ENCODE data around the gene FGF18.

FGF18 gene

DNA sequence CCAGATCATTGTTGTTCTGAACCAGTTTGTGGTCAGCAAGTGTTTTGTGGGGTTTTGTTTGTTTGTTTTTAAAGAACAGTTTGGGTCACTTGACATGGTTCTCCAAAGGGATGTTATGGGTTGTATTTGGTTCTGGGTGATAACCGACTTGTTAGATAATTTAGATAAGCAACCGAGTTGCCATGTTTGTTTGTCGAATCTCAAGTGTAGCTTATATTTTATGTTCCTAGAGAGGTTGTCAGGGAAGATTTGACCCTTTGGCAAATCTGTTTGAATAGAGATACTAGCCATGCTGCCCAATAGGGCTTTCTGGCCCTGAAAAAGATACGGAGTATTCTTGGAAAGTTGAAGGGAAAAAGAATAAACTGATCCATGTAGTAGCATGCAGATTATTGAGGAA, 12.2 kb upstream of the FGF18 start:
- Histone ChIP-seq H3K4ac (ENCODE audit: low read depth in 1 of 2, low read length in 2 of 2) (no peak overlapping the region), H2BK120ac (ENCODE audit: low read depth, low read length) (no peak overlapping the region), H3K79me1 (replicated peaks; ENCODE audit: low read length, poor library complexity, severe bottlenecking) (no peaks in the 10 kb centered on the region), H4K91ac (ENCODE audit: low read length) (no peak overlapping the region), H2BK12ac (ENCODE audit: low read length in 2 of 2) (no peak overlapping the region), H2AK5ac (ENCODE audit: low read length, severe bottlenecking) (no peak overlapping the region), H3K4me3 (ENCODE audit: insufficient read depth in 1 of 2, low read depth in 1 of 2, low read length in 2 of 2) (no peak overlapping the region), H3K18ac (ENCODE audit: low read depth in 1 of 2, low read length in 2 of 2) (no peak overlapping the region), H3K9me3 (ENCODE audit: control insufficient read depth, low read length) (no peaks in the 10 kb centered on the region), H2AFZ (ENCODE audit: low read depth, low read length) (no peak overlapping the region), H3K23ac (ENCODE audit: low read length in 2 of 2) (no peak overlapping the region), H3K27ac (ENCODE audit: low read length, poor library complexity, severe bottlenecking) (no peak overlapping the region), H3K14ac (ENCODE audit: low read length in 2 of 2) (no peak overlapping the region), H3K27me3 (ENCODE audit: control insufficient read depth in 1 of 2, insufficient read depth in 1 of 2, low read length in 2 of 2) (no peaks in the 10 kb centered on the region), H3K4me2 (ENCODE audit: low read length, poor library complexity, severe bottlenecking) (no peak overlapping the region), H4K8ac (ENCODE audit: low read length) (no peak overlapping the region), H2BK15ac (ENCODE audit: low read depth, poor library complexity, severe bottlenecking) (no peak overlapping the region), H3K4me1 (ENCODE audit: control insufficient read depth, insufficient read depth, low read depth, low read length) (peaks cover 7% of the 10 kb centered on the region), H3K9ac (ENCODE audit: low read length) (peak overlapping the region; percentile 10), H3K36me3 (ENCODE audit: control insufficient read depth in 1 of 2, insufficient read depth in 2 of 2, low read depth in 1 of 2, low read length in 2 of 2) (peaks cover 17 to 74% of the 10 kb centered on the region in 2 experiments), H2BK5ac (ENCODE audit: low read depth, low read length, poor library complexity, severe bottlenecking) (no peak overlapping the region)
- DNase-seq: no peak
- WGBS: 84% methylated on average over 4 of the region's 4 CpGs

DNA sequence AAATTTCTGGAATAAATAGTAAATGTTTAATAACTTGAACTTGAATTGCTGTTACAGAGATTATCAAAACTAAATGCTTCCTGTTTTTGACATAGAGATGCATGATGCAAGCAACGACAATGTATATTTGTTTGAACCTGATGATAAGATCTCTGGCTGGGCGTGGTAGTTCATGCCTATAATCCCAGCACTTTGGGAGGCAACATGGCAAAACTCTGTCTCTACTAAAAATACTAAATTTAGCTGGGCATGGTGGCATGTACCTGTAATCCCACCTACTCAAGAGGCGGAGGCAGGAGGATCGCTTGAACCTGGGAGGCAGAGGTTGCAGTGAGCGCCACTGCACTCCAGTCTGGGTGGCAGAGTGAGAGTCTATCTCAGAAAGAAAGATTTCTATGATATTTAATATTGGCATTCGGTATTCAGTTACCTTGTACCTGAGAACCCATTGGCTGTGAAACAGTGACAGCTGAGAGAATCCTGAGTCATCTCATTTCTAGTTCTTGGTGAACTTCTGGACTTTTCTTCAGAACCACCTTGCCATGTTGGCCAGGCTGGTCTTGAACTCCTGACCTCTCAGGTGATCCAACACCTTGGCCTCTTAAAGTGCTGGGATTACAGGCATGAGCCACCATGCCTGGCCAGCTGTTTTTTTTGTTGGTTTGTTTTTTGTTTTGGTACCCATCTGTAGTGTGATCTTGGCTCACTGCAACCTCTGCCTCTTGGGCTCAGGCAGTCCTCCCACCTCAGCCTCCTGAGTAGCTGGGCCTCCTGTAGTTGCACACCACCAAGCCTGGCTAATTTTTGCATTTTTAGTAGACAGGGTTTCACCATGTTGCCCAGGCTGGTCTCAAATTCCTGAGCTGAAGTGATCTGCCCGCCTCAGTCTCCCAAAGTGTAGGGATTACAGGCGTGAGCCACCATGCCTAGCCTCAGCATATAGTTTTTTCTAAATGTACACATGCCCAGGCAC, 10.0 kb upstream of the FGF18 start:
- H3K18ac ChIP-seq (ENCODE audit: low read depth in 1 of 2, low read length in 2 of 2): no peak overlapping the region
- H3K36me3 ChIP-seq (ENCODE audit: control insufficient read depth in 1 of 2, insufficient read depth in 2 of 2, low read depth in 1 of 2, low read length in 2 of 2): peaks cover 21 to 96% of the 10 kb centered on the region in 2 experiments
- no peak for DNase-seq
- peaks cover 4% of the 10 kb centered on the region for H3K79me1 ChIP-seq (replicated peaks; ENCODE audit: low read length, poor library complexity, severe bottlenecking)
- no peak overlapping the region for H3K4me2 ChIP-seq (ENCODE audit: low read length, poor library complexity, severe bottlenecking)
- H2BK5ac ChIP-seq (ENCODE audit: low read depth, low read length, poor library complexity, severe bottlenecking): no peak overlapping the region
- H3K9ac ChIP-seq (ENCODE audit: low read length): no peak overlapping the region
- no peak overlapping the region for H3K14ac ChIP-seq (ENCODE audit: low read length in 2 of 2)
- H3K27ac ChIP-seq (ENCODE audit: low read length, poor library complexity, severe bottlenecking): peak overlapping the region; percentile 49
- no peak overlapping the region for H4K8ac ChIP-seq (ENCODE audit: low read length)
- H2BK15ac ChIP-seq (ENCODE audit: low read depth, poor library complexity, severe bottlenecking): no peak overlapping the region
- H3K23ac ChIP-seq (ENCODE audit: low read length in 2 of 2): no peak overlapping the region
- WGBS: 94% methylated on average over 8 of the region's 8 CpGs
- H3K27me3 ChIP-seq (ENCODE audit: control insufficient read depth in 1 of 2, insufficient read depth in 1 of 2, low read length in 2 of 2): no peaks in the 10 kb centered on the region
- H2AFZ ChIP-seq (ENCODE audit: low read depth, low read length): no peak overlapping the region
- no peak overlapping the region for H2BK120ac ChIP-seq (ENCODE audit: low read depth, low read length)
- no peak overlapping the region for H2BK12ac ChIP-seq (ENCODE audit: low read length in 2 of 2)
- H3K9me3 ChIP-seq (ENCODE audit: control insufficient read depth, low read length): no peaks in the 10 kb centered on the region
- H4K91ac ChIP-seq (ENCODE audit: low read length): no peak overlapping the region
- H3K4me3 ChIP-seq (ENCODE audit: insufficient read depth in 1 of 2, low read depth in 1 of 2, low read length in 2 of 2): no peak overlapping the region
- no peak overlapping the region for H2AK5ac ChIP-seq (ENCODE audit: low read length, severe bottlenecking)
- no peak overlapping the region for H3K4ac ChIP-seq (ENCODE audit: low read depth in 1 of 2, low read length in 2 of 2)
- peaks cover 7% of the 10 kb centered on the region for H3K4me1 ChIP-seq (ENCODE audit: control insufficient read depth, insufficient read depth, low read depth, low read length)

DNA sequence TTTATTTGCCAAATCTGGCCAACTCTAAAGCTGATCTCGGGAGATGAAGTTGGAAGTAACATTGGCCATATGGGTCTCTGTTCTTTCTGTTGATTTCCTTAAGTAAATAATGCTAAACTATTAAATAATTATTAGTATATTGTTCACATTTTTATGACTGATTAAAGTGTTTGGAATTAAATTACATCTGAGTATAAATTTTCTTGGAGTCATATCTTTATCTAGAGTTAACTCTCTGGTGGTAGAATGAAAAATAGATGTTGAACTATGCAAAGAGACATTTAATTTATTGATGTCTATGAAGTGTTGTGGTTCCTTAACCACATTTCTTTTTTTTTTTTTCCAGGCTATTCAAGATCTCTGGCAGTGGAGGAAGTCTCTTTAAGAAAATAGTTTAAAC, 9.3 kb upstream of the FGF18 start:
- Histone ChIP-seq H3K4me1 (ENCODE audit: control insufficient read depth, insufficient read depth, low read depth, low read length) (peaks cover 7% of the 10 kb centered on the region), H3K23ac (ENCODE audit: low read length in 2 of 2) (no peak overlapping the region), H3K36me3 (ENCODE audit: control insufficient read depth in 1 of 2, insufficient read depth in 2 of 2, low read depth in 1 of 2, low read length in 2 of 2) (peaks cover 21 to 92% of the 10 kb centered on the region in 2 experiments), H4K8ac (ENCODE audit: low read length) (no peak overlapping the region), H3K9me3 (ENCODE audit: control insufficient read depth, low read length) (no peaks in the 10 kb centered on the region), H3K27me3 (ENCODE audit: control insufficient read depth in 1 of 2, insufficient read depth in 1 of 2, low read length in 2 of 2) (no peaks in the 10 kb centered on the region), H2BK120ac (ENCODE audit: low read depth, low read length) (no peak overlapping the region), H3K79me1 (replicated peaks; ENCODE audit: low read length, poor library complexity, severe bottlenecking) (peaks cover 4% of the 10 kb centered on the region), H4K91ac (ENCODE audit: low read length) (no peak overlapping the region), H2AFZ (ENCODE audit: low read depth, low read length) (no peak overlapping the region), H2BK12ac (ENCODE audit: low read length in 2 of 2) (no peak overlapping the region), H2BK5ac (ENCODE audit: low read depth, low read length, poor library complexity, severe bottlenecking) (no peak overlapping the region), H2AK5ac (ENCODE audit: low read length, severe bottlenecking) (no peak overlapping the region), H3K9ac (ENCODE audit: low read length) (no peak overlapping the region), H3K14ac (ENCODE audit: low read length in 2 of 2) (no peak overlapping the region), H3K27ac (ENCODE audit: low read length, poor library complexity, severe bottlenecking) (peak overlapping the region; percentile 49), H3K4me2 (ENCODE audit: low read length, poor library complexity, severe bottlenecking) (no peak overlapping the region), H3K4ac (ENCODE audit: low read depth in 1 of 2, low read length in 2 of 2) (no peak overlapping the region), H3K18ac (ENCODE audit: low read depth in 1 of 2, low read length in 2 of 2) (no peak overlapping the region), H2BK15ac (ENCODE audit: low read depth, poor library complexity, severe bottlenecking) (no peak overlapping the region), H3K4me3 (ENCODE audit: insufficient read depth in 1 of 2, low read depth in 1 of 2, low read length in 2 of 2) (no peak overlapping the region)
- WGBS: 0% methylated on average over 1 of the region's 1 CpG
- no peak for DNase-seq

DNA sequence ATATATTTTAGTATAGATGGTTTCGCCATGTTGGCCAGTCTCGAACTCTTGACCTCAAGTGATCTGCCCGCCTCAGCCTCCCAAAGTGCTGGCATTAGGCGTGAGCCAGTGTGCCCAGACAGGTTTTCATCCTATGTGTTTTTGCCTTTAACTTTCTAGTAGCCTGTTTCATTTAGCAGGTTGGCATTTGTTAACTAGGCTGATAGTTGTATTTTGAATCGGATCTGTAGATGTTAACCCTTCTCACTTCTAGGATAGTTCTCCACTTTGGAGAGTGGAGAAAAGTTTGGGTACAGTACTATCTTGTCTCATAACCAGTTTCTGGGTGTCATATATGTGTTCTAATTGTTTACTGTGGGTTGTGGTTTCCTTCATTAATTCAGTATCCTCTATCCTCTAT, 7.3 kb upstream of the FGF18 start:
- H3K4me1 ChIP-seq (ENCODE audit: control insufficient read depth, insufficient read depth, low read depth, low read length): peaks cover 7% of the 10 kb centered on the region
- no peak overlapping the region for H3K18ac ChIP-seq (ENCODE audit: low read depth in 1 of 2, low read length in 2 of 2)
- H4K91ac ChIP-seq (ENCODE audit: low read length): no peak overlapping the region
- no peak overlapping the region for H3K23ac ChIP-seq (ENCODE audit: low read length in 2 of 2)
- H2AK5ac ChIP-seq (ENCODE audit: low read length, severe bottlenecking): no peak overlapping the region
- no peak overlapping the region for H2BK12ac ChIP-seq (ENCODE audit: low read length in 2 of 2)
- H3K36me3 ChIP-seq (ENCODE audit: control insufficient read depth in 1 of 2, insufficient read depth in 2 of 2, low read depth in 1 of 2, low read length in 2 of 2): peaks cover 24 to 77% of the 10 kb centered on the region in 2 experiments
- H3K4ac ChIP-seq (ENCODE audit: low read depth in 1 of 2, low read length in 2 of 2): no peak overlapping the region
- no peak overlapping the region for H3K9ac ChIP-seq (ENCODE audit: low read length)
- WGBS: 98% methylated on average over 5 of the region's 5 CpGs
- peaks cover 4% of the 10 kb centered on the region for H3K79me1 ChIP-seq (replicated peaks; ENCODE audit: low read length, poor library complexity, severe bottlenecking)
- no peak overlapping the region for H3K14ac ChIP-seq (ENCODE audit: low read length in 2 of 2)
- no peak overlapping the region for H2AFZ ChIP-seq (ENCODE audit: low read depth, low read length)
- H3K9me3 ChIP-seq (ENCODE audit: control insufficient read depth, low read length): no peaks in the 10 kb centered on the region
- no peak overlapping the region for H3K27ac ChIP-seq (ENCODE audit: low read length, poor library complexity, severe bottlenecking)
- no peak overlapping the region for H3K4me2 ChIP-seq (ENCODE audit: low read length, poor library complexity, severe bottlenecking)
- no peak overlapping the region for H4K8ac ChIP-seq (ENCODE audit: low read length)
- no peak overlapping the region for H2BK5ac ChIP-seq (ENCODE audit: low read depth, low read length, poor library complexity, severe bottlenecking)
- H2BK15ac ChIP-seq (ENCODE audit: low read depth, poor library complexity, severe bottlenecking): no peak overlapping the region
- no peaks in the 10 kb centered on the region for H3K27me3 ChIP-seq (ENCODE audit: control insufficient read depth in 1 of 2, insufficient read depth in 1 of 2, low read length in 2 of 2)
- no peak for DNase-seq
- no peak overlapping the region for H3K4me3 ChIP-seq (ENCODE audit: insufficient read depth in 1 of 2, low read depth in 1 of 2, low read length in 2 of 2)
- no peak overlapping the region for H2BK120ac ChIP-seq (ENCODE audit: low read depth, low read length)

Data from mesenchymal stem cell (in vitro differentiated cells and primary cell).